ENCODE results near the gene SPA17.

GRCh38 chr11:124727474-124727873 is 53.8 kb downstream of the SPA17 start:
- no peak for TF ChIP-seq POLR2A (IDR thresholded peaks at IDR 0.05)
- no peak for TF ChIP-seq CTCF (IDR thresholded peaks at IDR 0.05)
- TF ChIP-seq POLR2AphosphoS5 (IDR thresholded peaks at IDR 0.05) = no peak

Measured in breast epithelium (tissue), 3 donors.